SU-DHL-6 (cell line): Measurements from ENCODE around the gene SOS1.
"Not testable (repeated sequence)": the region's sequence is repeated elsewhere in the genome, so short reads cannot be mapped to it uniquely, and the experiment has no call there.

Experiments used
- H2AFZ ChIP-seq: fragments of 200-600 bp; sonication (generic); 2 replicates; pipeline ENCODE4 v1.6.1; 2014; ENCODE audit warnings: low read depth, mild to moderate bottlenecking, moderate library complexity, mixed read lengths, antibody characterized with exemption, low read length; ENCODE audit not compliant: severe bottlenecking
- H3F3A ChIP-seq: fragments of 200-600 bp; shearing (Covaris generic); 2 replicates; pipeline ENCODE4 v1.6.0; 2016; ENCODE audit warnings: antibody characterized with exemption, mild to moderate bottlenecking; ENCODE audit not compliant: insufficient read depth
- H3K27ac ChIP-seq: fragments of 200-600 bp; sonication (generic); 2 replicates; pipeline ENCODE4 v1.5.1; 2016; ENCODE audit warnings: low read depth, mild to moderate bottlenecking, low read length, moderate library complexity, mixed read lengths
- H3K27me3 ChIP-seq: fragments of 200-600 bp; sonication (generic), shearing (Covaris generic); 2 replicates; pipeline ENCODE4 v1.6.0; 2014; ENCODE audit warnings: mild to moderate bottlenecking, low read length
- H3K36me3 ChIP-seq: fragments of 200-600 bp; sonication (generic); 2 replicates; pipeline ENCODE4 v1.6.1; 2014; ENCODE audit warnings: mild to moderate bottlenecking, low read length, mixed read lengths
- H3K4me2 ChIP-seq: fragments of 300-600, 200-600 bp; shearing (Covaris generic), sonication (generic); 2 replicates; pipeline ENCODE4 v1.6.0; 2014; ENCODE audit warnings: low read length, low read depth, mild to moderate bottlenecking; ENCODE audit not compliant: poor library complexity, severe bottlenecking
- H3K4me3 ChIP-seq: fragments of 200-600 bp; sonication (generic); 2 replicates; pipeline ENCODE4 v1.5.1; 2014; ENCODE audit warnings: antibody characterized with exemption, low read length, mild to moderate bottlenecking, mixed read lengths; ENCODE audit not compliant: insufficient read depth, poor library complexity, severe bottlenecking
- H3K79me2 ChIP-seq: fragments of 200-600 bp; sonication (generic); 2 replicates; pipeline ENCODE4 v1.6.1; 2014; ENCODE audit warnings: mild to moderate bottlenecking, low read length, moderate library complexity; ENCODE audit not compliant: insufficient read depth
- H3K9ac ChIP-seq: fragments of 200-600 bp; sonication (generic); 2 replicates; pipeline ENCODE4 v1.7.0; 2014; ENCODE audit warnings: mild to moderate bottlenecking, low read length
- H3K9me2 ChIP-seq: fragments of 200-600 bp; sonication (generic); replicated peaks from 2 replicates; pipeline ENCODE4 v1.6.1; 2014; ENCODE audit warnings: low read length; ENCODE audit not compliant: insufficient read depth
- H3K9me3 ChIP-seq: fragments of 200-600 bp; sonication (generic); 2 replicates; pipeline ENCODE4 v1.6.1; 2014; ENCODE audit warnings: low read length, mixed read lengths; ENCODE audit not compliant: insufficient read depth
- H4K20me1 ChIP-seq: fragments of 200-600 bp; sonication (generic); 2 replicates; pipeline ENCODE4 v1.6.1; 2014; ENCODE audit warnings: low read depth, mild to moderate bottlenecking, antibody characterized with exemption, low read length, moderate library complexity, mixed read lengths
- EZH2phosphoT487 ChIP-seq: fragments of 200-600 bp; sonication (generic), shearing (Covaris generic); conservative IDR thresholded peaks from 2 replicates; pipeline ENCODE4 v1.6.1; 2018; ENCODE audit warnings: mild to moderate bottlenecking, antibody characterized with exemption, low read length, moderate library complexity, mixed read lengths
- TF ChIP-seq, protein P1 (sequence below): fragments of 200-600 bp; sonication (generic); IDR thresholded peaks from one replicate; pipeline ENCODE4 v1.5.1; 2017; ENCODE audit warnings: antibody characterized with exemption, mild to moderate bottlenecking, low read length, moderate library complexity; ENCODE audit not compliant: insufficient read depth, poor library complexity, severe bottlenecking

SOS1 gene

DNA sequence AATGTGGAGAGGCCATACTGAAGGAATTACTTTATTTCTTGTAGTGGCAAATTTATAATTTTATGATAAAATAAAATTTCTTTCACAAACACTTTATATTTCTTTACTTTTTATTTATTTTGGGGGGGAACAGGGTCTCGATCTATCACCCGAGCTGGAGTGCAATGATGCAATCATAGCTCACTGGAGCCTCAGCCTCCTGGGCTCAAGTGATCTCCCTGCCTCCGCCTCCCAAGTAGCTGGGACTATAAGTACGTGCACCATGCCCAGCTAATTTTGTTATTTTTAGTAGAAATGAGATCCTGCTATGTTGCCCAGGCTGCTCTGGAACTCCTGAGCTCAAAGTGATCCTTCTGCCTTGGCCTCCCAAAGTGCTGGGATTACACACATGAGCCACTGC, 59.6 kb downstream of the SOS1 start:
- no peak overlapping the region for H2AFZ ChIP-seq
- peaks cover 12% of the 10 kb centered on the region; the same call in 1 of the 2 replicates for H3F3A ChIP-seq
- H3K27ac ChIP-seq = no peak overlapping the region
- H3K9me3 ChIP-seq = no peaks in the 10 kb centered on the region
- no peaks in the 10 kb centered on the region for H3K27me3 ChIP-seq
- H3K79me2 ChIP-seq = peaks cover 12% of the 10 kb centered on the region; the same call in 1 of the 2 replicates
- peaks cover 6% of the 10 kb centered on the region; the same call in 1 of the 2 replicates for H3K36me3 ChIP-seq
- H3K9ac ChIP-seq = no peak overlapping the region
- no peaks in the 10 kb centered on the region for H3K9me2 ChIP-seq
- H3K4me2 ChIP-seq = no peak overlapping the region
- 0 out of 2 replicates have a peak, but pooled peaks cover 4% of the 10 kb centered on the region for H4K20me1 ChIP-seq
- no peak for TF ChIP-seq EZH2phosphoT487
- no peak overlapping the region for H3K4me3 ChIP-seq

DNA sequence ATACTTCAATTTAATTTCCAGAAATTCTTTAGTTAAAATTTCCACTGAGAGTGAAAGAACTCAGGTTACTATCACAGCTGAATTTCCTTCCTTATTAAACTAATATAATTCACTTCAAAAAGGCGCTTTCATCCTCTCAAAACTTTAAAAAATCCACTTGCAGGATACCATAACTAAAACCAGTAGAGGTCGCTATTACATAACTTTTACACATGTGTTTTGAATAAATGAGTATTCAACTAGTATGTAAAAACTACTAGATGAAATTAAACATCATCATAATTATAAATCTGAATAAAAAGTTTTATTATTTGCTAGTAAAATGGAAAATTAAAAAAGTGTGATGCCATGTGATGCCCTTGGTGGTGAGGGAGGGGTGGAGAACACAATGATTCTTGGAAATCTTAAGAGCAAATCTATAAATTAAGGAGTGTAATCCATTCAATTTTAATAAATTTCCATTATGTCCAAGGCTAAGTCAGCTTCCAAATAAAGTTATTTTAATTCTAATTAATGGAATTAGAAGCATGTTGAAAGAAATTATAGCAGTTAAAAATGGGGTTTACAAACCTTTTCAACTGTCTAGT, 61.4 kb downstream of the SOS1 start:
- H3K4me3 ChIP-seq = no peak overlapping the region
- H3K9me2 ChIP-seq = no peaks in the 10 kb centered on the region
- no peaks in the 10 kb centered on the region for H3K9me3 ChIP-seq
- H3K36me3 ChIP-seq = peaks cover 19% of the 10 kb centered on the region; the same call in 1 of the 2 replicates
- TF ChIP-seq, protein P1, sequence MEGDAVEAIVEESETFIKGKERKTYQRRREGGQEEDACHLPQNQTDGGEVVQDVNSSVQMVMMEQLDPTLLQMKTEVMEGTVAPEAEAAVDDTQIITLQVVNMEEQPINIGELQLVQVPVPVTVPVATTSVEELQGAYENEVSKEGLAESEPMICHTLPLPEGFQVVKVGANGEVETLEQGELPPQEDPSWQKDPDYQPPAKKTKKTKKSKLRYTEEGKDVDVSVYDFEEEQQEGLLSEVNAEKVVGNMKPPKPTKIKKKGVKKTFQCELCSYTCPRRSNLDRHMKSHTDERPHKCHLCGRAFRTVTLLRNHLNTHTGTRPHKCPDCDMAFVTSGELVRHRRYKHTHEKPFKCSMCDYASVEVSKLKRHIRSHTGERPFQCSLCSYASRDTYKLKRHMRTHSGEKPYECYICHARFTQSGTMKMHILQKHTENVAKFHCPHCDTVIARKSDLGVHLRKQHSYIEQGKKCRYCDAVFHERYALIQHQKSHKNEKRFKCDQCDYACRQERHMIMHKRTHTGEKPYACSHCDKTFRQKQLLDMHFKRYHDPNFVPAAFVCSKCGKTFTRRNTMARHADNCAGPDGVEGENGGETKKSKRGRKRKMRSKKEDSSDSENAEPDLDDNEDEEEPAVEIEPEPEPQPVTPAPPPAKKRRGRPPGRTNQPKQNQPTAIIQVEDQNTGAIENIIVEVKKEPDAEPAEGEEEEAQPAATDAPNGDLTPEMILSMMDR = peak; percentile 77
- no peak for TF ChIP-seq EZH2phosphoT487
- H3K9ac ChIP-seq = no peak overlapping the region
- H3K27me3 ChIP-seq = no peaks in the 10 kb centered on the region
- no peak overlapping the region for H3K4me2 ChIP-seq
- peaks cover 12% of the 10 kb centered on the region; the same call in 1 of the 2 replicates for H3K79me2 ChIP-seq
- no peak overlapping the region for H2AFZ ChIP-seq
- 0 out of 2 replicates have a peak overlapping the region, but pooled peaks have one; percentile 3 for H3K27ac ChIP-seq
- peaks cover 12% of the 10 kb centered on the region; the same call in 1 of the 2 replicates for H3F3A ChIP-seq
- 0 out of 2 replicates have a peak, but pooled peaks cover 4% of the 10 kb centered on the region for H4K20me1 ChIP-seq

DNA sequence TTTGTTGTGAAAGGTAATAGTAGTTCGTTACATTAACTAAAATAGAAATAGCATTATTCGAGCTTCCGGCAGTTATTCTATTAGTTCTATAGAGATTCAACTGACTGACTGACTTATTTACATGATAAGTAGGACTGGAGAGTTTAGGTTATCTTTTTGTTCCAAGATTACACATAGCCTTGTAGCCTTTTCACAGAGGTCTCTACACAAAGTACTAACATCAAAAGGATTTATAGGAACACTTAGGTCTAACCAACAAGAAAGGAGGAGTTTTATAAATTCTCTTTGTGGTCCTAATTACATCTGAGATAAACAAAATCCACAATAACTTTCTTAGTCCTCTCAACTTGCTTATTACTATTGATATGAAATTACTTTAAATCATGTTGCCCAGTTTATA, 62.8 kb downstream of the SOS1 start:
- peaks cover 12% of the 10 kb centered on the region; the same call in 1 of the 2 replicates for H3F3A ChIP-seq
- H3K27ac ChIP-seq = no peak overlapping the region
- H3K27me3 ChIP-seq = no peaks in the 10 kb centered on the region
- no peaks in the 10 kb centered on the region for H3K9me2 ChIP-seq
- H2AFZ ChIP-seq = no peak overlapping the region
- no peak overlapping the region for H3K4me2 ChIP-seq
- H3K9me3 ChIP-seq = no peaks in the 10 kb centered on the region
- H3K79me2 ChIP-seq = peaks cover 12% of the 10 kb centered on the region; the same call in 1 of the 2 replicates
- TF ChIP-seq EZH2phosphoT487 = no peak
- TF ChIP-seq, protein P1 = no peak
- no peak overlapping the region for H3K4me3 ChIP-seq
- 0 out of 2 replicates have a peak, but pooled peaks cover 4% of the 10 kb centered on the region for H4K20me1 ChIP-seq
- peaks cover 21% of the 10 kb centered on the region; the same call in 1 of the 2 replicates for H3K36me3 ChIP-seq
- H3K9ac ChIP-seq = no peak overlapping the region

DNA sequence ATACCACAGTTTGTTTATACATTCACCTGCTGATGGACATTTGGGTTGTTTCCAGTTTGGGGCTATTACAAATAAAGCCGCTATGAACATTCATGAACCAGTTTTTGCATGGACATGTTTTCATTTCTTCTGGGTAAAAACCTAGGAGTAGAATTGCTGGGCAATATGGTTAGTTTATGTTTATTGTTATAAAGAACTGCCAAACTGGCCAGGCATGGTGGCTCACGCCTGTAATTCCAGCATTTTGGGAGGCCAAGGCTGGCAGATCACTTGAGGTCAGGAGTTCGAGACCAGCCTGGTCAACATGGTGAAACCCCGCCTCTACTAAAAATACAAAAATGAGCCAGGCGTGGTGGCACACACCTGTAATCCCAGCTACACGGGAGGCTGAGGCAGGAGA, 68.2 kb downstream of the SOS1 start:
- H2AFZ ChIP-seq, H3K4me3 ChIP-seq, H3K9me2 ChIP-seq, H3K9me3 ChIP-seq, H3K79me2 ChIP-seq, H3F3A ChIP-seq, H3K27me3 ChIP-seq, H3K27ac ChIP-seq, H3K4me2 ChIP-seq, H4K20me1 ChIP-seq, H3K9ac ChIP-seq: not testable (repeated sequence)
- peaks cover 24% of the 10 kb centered on the region; the same call in 1 of the 2 replicates for H3K36me3 ChIP-seq
